Kasumi-1 (cell line): ENCODE measurements around the gene NOS3.
"Not testable (repeated sequence)": the region's sequence is repeated elsewhere in the genome, so short reads cannot be mapped to it uniquely, and the experiment has no call there.

Source experiments
- DNase-seq, 2 experiments: peaks; one replicate each; lab custom pipeline; 2025; lab: John Stamatoyannopoulos, UW

NOS3 gene

GRCh38 chr7:151038951-151039849, 48.4 kb downstream of the NOS3 start:
- peak; percentile 74 to 82 for DNase-seq

- peak; percentile 36 to 43 for DNase-seq
Observed at GRCh38 chr7:151039850-151040548, 49.2 kb downstream of the NOS3 start.

GRCh38 chr7:151040616-151041375, 50.0 kb downstream of the NOS3 start:
- DNase-seq: no peak

GRCh38 chr7:151043449-151043848, 52.6 kb downstream of the NOS3 start:
- DNase-seq: not testable (repeated sequence)

GRCh38 chr7:151043959-151044358, 53.1 kb downstream of the NOS3 start:
- DNase-seq: no peak

GRCh38 chr7:151045262-151045661, 54.4 kb downstream of the NOS3 start:
- no peak for DNase-seq

- DNase-seq: no peak
Observed at GRCh38 chr7:151045967-151046366, 55.1 kb downstream of the NOS3 start.

- DNase-seq: no peak
Observed at GRCh38 chr7:151046603-151047573, 56.1 kb downstream of the NOS3 start.

GRCh38 chr7:151047976-151048815, 57.4 kb downstream of the NOS3 start, which contains the start of gene ASIC3:
Gene ASIC3, plus strand, starts transcription at chr7:151048531. Its CDS starts 355 bp downstream, at chr7:151048886.
- no peak for DNase-seq

GRCh38 chr7:151048911-151049463, 58.2 kb downstream of the NOS3 start:
- no peak for DNase-seq

- peak; percentile 46 to 59 for DNase-seq
Observed at GRCh38 chr7:151051108-151051507, 60.3 kb downstream of the NOS3 start.

GRCh38 chr7:151053096-151053495, 62.3 kb downstream of the NOS3 start:
- peak; percentile 31 to 35 for DNase-seq

GRCh38 chr7:151053751-151054150, 62.9 kb downstream of the NOS3 start:
- no peak for DNase-seq

GRCh38 chr7:151056283-151056665, 65.5 kb downstream of the NOS3 start:
- DNase-seq: no peak

GRCh38 chr7:151056666-151057505, 66.1 kb downstream of the NOS3 start:
- DNase-seq: no peak

GRCh38 chr7:151057506-151057988, 66.7 kb downstream of the NOS3 start, which contains the start of gene CDK5:
Gene CDK5, minus strand, starts transcription at chr7:151057897. Its CDS starts 49 bp downstream, at chr7:151057848.
- DNase-seq: peak in 1 of 2 experiments; percentile 56

- DNase-seq: peak; percentile 99 to 100
Observed at GRCh38 chr7:151057989-151058780, 67.4 kb downstream of the NOS3 start.
